GM18907 (cell line): Measurements from ENCODE around the gene PIAS4.

Source experiments
- ATAC-seq: cut with Tn5 transposase; IDR thresholded peaks from one replicate; pipeline ENCODE4 v1.9.1; 2021; ENCODE audit warnings: mild to moderate bottlenecking, moderate library complexity; ENCODE audit not compliant: unreplicated experiment

The PIAS4 gene

DNA sequence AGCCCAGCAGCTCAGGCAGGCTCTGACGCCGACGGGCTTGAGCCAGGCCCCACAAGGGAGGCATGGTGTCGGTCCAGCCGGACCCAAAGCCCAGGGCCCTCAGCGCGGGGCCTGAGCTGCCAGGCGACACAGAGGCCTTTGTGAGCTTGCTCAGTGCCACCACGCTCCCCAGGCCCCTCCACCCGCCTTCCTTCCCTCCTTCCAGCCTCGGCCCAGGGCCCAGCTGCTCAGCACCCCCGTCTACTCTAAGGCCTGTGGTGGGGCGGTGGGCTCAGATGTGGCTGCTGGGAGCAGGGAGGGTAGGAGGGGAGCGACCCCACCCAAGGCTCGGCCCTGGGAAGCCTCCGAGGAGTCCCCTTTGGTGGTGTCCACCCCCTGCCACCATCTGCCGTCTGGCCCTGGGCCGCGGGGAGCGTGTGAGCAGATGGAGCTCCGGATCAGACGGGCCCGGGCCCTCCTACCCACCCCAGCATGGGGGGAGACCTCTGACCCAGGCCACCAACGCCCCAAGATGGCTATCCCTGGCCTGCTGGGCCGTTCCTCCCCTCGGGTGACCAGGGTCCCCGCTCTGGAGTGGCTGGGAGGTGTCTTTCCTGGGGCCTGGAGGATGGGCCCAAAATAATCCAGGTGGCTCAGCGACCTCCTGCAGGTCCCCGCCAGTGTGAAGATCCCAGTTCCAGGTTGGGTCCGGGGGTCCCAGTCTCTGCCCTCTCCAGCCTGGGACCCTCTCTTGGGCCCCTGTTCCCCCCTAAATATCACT, 51.3 kb downstream of the PIAS4 start:
- ATAC-seq: no peak

DNA sequence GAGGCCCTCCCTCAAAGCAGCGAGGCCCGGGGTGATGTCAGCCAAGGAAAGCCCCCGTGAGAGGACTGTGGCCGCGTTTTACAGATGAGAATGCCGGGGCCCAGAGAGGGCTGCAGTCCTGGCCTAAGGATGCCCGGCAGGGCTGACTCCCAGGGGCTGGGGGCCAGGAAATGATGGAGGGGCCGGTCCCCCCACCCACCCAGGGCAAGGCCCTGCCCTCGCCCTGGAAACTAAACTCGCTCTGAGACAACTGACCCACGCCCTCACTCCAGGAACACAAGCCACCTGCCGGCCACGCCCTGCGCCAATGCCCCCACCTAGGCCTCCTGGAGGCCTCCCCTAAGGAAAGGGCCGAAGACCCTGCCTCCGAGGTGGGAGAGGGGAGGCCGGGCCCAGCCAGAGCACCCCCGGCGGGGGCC, 51.9 kb downstream of the PIAS4 start:
- no peak for ATAC-seq

DNA sequence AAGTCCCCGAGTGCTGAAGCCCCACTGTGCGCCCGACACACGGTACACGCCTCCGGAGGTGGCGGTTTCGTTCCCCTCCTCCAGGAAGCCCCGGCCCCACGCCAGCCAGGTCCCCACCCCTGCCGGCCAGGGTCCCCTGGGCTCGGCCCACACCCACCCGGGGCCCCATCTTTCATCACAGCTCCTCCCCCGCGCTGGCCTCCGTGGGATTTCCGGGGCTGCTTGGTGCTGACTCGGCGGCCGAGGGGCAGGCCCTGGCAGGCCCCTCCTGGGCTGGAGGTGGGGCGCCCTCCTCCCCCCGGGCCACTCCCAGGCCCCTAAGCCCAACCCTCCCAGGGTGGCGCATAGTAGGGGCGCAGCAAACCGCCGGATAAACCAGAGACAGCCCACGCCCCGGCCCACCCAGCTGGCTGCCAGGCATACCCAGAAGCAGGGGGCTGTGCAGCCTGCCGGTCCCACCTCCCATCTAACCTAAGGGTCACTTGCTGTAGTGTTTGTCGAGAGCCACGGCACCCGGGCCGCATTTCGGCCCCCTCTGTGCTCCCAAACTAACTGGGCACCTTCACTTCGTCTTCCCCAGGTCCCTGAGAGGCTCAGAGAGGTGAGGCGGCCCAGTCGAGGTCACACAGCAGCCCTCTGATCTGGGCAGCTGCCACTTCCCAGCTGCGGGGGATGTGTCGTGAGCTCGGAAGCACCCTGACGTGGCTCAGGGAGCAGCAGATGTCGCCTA, 52.5 kb downstream of the PIAS4 start:
- ATAC-seq: no peak

DNA sequence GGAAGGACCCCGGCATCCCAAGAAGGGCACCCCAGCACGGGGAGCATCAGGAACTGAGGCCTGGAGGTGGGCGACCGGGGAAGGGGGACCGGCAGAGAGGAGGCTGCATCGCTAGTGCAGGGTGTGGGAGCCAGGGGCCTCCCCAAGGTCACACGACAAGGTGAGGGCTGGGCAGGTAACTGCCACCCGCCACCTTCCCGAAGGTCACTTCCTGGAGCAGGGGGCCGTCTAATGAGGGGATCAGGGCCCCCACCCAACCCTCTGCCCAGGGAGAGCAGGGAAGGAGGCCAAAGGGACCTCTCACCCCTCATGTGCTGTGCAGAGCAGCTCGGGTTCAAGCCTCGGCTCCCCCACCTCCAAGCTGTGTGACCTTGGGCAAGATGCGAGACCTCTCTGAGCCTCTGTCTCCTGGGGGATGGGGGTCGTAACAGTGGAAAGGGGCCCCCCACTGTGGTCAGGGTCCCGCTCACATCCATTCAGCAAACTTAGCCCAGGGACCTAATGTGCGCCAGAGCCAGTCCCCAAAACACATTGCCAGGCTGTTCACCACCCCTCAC, 53.2 kb downstream of the PIAS4 start:
- no peak for ATAC-seq

DNA sequence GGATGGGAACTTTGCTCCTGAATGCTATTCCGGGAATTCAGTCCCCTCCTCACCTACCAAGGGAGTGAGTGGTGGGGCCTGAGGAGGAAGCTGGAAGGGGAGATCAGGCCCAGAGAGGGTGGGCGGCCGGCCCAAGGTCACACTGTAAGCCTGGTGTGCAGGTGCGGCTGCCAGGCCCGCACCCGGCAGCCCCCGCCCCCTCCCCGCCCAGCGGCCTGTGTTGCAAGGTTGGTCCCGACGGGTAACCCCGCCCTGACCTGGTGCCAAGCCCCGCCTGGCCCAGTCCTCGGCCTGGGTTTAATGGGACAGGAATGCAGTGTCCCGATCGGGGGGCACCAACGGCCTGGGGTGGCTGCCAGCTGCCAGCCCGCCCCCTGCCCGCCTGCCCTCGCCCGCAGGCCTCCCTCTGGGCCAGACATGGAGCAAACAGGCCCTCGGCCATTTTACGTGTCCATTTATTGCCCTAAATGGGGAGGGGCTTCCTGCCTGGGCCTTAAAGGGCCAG, 53.7 kb downstream of the PIAS4 start:
- ATAC-seq: no peak

DNA sequence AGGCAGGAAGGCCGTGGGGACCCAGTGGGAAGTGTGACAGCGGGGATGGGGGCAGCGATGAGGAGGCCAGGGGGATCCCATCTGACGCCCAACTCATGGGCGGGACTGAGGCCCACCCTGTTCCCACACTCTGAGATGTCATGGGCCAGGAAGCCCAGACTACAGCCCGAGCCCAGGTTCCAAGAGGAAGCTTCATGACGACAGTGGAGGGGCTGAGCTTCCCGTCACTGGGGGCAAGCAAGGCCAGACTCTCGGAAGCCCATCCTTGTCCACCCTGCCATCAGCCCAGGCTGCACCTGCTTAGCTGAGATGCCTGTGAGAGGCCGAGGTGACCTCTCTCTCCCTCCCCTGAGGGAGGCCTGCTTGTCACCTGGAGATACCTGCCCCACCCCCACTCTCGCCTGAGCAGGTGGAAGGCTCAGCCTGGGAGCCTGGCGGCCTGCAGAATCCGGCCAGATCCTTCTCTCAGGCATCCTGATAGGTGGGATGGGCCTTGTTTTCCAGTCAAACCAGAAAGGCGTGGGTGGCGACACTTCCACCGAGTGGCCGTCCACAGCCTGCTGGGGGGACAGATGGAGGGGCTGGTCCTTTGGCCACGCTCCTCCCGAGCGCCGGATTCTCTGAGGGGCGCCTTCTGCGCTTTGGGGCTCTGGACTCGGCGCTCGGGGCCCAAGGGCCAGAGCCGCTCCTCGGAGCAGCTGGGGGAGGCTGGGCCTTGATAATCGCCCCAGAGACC, 54.3 kb downstream of the PIAS4 start:
- ATAC-seq: no peak

DNA sequence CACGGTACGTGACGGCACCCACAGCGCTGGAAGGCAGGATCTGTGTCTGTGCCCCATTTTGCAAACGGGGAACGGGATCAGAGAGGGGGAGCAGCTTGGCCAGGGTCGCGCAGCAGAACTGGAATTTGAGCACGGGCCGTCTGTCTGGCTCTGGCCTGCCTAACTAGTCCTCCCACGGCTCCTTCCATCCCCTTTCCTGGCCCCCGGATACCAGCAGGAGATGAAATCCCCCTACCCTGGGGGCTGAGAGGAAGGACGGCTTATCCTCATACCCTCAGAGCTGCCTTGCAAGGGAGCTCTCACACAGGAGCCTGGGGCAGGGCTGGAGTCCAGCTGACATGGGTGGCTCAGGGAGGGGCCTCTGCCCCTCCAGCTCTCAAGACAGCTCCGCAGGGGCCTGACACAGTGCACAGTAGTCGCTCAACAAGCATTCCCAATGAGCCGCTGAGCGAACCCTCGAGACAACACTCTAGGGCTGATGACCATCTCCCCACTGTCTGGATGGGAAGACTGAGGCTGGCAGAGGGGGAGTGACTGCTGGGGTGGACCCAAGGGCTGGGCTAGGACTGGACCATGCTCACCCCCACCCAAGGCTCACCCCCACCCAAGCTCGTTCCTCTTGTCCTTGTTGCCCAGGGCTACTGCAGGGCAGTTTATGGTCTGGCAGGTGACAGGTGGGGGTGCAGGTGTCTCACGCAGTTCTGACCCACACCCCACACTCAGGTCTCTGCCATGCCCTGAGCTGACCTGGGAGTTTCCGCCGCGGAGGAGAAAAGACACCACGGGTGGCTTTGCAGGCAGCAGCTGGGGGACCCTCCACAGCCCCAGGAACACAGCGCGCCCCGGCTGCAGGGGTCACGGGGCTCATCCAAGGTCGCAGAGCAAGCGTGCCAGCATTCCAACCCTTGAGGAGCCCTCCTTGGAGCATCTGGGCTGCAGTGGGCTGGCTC, 55.2 kb downstream of the PIAS4 start:
- ATAC-seq: no peak

DNA sequence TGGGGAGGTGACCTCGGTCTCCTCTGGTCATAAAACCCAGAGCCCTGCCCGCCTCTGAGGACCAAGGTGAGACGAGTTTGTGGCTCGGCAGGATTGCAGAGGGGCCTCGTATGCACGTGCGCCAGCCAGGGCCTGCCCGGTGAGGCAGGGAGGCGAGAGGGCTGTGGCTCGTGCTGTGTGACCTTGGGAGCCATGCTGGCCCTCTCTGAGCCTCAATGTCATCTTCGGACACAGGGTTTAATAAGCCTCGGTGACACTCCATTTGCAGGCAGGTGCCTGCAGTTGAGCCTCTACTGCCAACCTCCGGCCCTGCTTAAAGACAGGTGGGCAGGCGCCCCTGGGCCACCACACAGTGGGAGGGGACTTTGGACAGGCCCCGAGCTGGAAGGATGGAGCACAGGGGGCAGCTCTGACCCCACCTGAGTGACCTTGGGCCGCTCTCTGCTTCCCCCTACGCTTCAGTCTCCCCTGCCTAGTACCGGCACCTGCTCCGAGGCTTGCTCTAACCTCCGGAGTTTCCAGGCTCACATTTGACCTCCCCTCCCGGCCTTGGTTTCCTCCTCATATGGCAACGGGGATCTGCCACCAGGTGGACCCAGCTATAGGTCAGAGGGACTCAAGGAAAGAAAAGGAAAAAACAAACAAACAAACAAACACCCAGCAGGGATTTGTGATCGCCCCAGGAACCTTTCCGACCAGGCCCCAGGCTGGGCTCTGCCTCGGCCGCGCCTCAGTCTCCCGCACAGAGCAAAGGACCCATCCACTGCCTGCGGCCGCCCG, 56.0 kb downstream of the PIAS4 start:
- no peak for ATAC-seq

DNA sequence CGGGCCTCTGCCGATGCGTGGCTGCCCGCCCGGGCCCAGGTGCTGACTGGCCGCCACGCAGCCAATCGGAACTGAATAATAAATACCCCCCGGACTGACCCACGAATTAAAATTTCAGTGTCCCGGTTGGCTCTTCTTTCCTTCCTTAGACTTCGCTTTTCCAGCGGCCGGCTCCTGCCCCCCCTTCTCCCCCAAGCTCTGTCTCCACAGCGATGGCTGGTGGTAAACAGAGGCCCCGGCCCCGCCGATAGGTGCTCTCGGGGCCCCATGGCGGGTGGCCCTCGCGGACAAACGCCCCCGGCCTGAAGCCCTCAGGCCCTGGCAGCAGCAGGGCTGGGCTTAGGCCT, 56.6 kb downstream of the PIAS4 start:
- no peak for ATAC-seq

DNA sequence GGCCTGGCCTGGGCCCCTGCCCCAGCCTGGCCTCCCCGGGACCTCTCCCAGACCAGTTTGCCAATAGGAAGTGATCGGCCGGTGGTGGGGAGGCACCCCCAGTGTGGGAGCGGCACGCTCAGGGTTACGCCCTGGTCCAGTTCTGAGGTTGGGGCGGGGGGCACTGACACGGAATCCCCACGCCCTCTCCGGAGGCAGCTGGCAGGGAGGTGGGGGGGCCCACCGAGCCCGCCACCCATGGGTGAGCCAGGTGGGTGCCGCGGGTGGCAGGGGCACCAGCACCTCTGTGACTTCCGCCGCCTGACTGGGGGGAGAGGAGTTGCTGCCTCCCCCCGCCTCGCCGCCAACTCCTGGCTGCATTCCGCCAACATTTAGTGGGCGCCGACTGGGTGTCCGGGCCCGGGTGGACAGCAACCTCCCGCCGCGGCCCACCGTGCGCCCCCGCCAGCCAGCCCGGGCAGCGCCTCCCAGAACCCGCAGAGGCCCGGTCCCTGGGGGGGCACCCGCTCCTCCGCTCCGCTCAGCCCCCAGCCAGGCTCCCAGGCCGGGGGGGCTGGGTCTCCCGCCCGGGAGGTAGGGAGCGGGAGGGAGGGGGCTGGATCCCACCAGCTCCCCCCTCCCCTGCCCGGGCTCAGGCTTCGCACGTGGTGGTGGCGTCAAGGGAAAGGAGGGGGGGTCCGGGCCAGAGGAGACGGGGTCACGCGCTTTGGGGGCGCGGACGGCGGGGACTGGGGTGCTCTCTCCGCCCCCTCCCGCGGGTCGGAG, 57.1 kb downstream of the PIAS4 start:
- ATAC-seq: peak; percentile 17

DNA sequence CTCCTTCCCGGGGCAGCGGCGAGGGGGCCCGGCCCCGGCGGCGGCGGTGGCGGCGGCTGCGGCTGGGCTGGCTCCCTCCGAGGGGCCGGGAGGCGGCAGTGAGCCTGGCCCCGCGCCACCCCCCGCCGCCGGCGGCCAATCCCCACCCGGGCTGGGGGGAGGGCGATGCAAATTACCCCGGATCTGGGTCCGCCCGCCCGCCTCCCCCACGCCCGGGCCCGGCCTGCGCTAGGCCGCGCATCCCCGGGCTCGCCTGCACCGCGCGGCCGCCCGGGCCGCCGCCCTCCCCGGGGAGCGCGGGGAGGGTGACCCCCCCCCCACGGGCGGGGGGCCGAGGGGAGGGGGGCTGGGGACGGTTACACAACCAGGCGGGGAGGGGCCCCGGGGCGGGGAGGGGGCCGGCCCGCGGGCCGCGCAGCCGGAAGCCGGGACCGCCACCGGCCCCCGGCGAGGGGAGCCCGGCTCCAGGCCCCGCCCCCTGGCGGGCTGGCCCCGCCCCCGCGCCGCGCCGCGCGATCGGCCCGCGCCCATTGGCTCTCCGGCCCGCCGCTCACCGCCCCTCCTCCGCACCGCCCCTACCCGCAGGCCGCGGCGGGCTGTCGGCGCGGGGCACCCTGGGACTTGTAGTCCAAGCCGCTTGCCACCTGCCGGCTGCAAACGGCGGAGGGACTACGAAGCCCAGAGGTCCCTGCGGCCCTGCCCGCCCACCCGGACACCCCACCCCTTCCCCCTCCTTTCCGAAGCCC, 58.1 kb downstream of the PIAS4 start:
- peak; percentile 70 for ATAC-seq

DNA sequence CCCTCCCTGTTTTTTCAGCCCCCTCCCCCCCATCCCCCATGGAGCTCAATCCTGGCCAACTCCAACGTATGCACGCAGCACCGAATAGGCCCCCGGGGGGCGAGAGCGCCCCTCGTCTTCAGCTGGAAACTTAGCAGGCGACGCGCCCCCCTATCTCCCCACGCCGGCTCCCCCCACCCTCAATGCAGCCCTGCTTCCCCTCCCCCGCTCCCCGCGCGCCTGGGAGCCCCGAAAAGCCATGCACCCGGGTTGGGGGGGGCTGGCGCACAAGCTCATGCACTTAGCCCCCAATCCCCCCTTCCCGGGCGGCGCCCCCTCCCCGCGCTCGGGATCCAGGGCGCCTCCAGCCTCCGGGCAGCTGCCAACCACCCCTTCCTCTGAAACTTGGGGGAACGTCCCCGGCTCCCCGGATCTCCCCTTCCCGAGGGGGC, 58.7 kb downstream of the PIAS4 start:
- no peak for ATAC-seq

DNA sequence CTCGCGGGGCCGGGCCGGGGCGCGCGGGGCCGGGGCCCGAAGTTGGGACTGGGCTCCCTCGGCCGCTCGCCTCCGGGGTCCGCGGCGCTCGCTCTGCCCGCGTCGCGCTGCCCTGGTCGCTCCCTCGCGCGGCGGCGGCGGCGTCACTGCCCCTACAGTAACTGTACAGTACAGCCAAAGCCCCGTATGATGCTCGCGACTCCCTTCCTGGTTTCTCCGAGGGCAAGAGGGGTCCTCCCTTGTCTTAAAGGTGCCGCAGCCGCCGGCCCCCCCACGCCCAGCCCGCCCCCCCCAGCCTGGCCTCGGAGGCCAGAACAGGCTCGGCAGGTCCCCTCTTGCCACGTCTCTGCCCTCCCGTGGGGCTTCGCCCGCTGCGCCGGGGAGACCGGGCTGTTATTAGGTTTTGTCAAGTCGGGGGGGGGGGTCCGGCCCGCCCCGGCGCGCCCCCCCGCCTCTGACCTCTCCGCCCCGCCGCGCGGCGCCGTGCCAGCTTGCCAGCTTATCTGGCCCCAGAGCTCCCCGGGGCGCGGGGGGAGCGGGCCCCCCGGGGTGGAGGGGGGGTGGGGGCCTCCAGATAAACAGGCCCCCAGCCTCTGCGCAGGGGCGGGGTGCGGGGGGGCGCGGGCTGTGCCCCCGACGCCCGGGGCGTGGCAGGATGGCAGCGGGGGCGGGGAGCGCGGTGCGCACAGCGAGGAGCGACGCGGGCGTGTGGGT, 59.3 kb downstream of the PIAS4 start, which contains the start of gene ZBTB7A:
ZBTB7A (minus strand) TSS at position 218 of the 714 bp plus-strand sequence. CDS start 11,667 bp downstream, outside the sequence.
- ATAC-seq: no peak

DNA sequence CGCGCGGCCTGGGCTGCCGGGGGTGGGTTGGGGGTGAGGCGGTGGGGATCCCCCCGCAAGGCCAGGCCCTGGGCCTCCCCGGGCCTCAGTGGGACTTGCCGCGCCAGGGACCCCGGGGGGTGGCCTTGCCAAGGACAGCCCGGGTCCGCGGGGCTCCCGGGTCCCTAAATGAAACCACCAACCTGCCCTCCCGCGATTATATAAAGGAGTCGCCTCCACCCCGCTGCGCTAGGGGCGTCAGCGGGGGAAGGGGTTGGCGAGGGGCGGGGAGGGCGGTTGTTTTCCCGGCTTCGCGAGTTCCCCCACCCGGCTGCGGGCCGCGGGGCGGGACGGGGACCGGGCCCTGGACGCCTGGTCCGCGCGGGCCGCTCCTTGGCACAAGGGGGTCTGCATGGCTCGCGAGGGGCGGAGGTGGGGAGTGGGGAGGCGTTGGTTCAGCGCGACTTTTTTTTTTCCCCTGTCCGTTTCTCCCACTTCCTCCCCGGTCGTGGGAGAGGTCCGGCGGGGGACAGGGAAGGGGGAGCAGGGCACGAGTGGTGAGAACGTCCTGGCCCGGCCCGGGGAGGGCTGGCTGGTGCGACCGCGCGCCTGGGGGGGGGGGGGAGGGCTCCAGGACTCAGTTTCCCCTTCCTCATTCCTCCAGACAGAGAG, 60.0 kb downstream of the PIAS4 start:
- ATAC-seq: no peak

DNA sequence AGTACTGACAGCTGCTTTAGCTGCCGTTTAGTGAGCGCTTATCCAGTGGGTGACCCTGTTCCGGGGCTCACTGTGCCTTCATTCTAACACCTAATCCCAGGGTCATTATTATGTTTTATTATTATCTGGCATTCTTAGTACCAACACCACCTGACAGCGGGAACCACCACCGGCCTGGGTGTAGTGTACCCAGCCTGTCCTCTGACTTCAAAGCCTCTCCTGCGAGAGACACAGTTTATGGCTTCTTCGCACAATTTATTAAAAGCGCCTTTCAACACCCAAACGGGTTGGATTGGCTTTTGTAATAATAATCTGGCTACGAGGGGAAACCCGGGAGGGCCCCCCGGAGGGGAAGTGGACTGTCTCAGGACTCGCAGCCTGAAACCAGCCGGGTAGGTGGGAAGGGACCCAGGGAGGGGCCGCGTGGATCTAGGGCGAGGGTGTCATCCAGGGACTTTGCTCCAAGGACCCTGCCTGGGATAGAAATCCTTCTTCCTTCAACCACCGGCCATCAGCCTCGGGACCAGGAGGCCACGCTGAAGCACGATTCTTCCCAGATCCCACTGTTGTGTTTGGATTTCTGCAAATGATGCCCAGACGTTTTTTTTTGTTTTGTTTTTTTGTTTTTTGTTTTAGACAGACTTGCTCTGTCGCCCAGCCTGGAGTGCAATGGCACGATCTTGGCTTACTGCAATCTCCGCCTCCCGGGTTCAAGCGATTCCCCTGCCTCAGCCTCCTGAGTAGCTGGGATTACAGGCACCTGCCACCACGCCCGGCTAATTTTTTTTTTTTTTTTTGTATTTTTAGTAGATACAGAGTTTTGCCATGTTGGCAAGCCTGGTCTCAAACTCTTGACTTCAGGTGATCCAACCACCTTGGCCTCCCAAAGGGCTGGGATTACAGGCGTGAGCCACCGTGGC, 60.8 kb downstream of the PIAS4 start:
- no peak for ATAC-seq
